ENCODE data around the gene GATA5. TPM values are rescaled to one million over a fixed set of nuclear protein-coding genes. Genes with fewer than 3 reads are reported as not detected.

The GATA5 gene
- total RNA-seq, 2 donors from 2014 or later, result 2.5 to 6.7 TPM

GRCh38 chr20:62430866-62431447, 44.8 kb downstream of the GATA5 start:
- Histone ChIP-seq H3K27me3 (ENCODE audit: control insufficient read depth, insufficient read depth, low read length, poor library complexity, severe bottlenecking) (peaks cover 9% of the 10 kb centered on the region), H3K4me1 (ENCODE audit: control insufficient read depth, insufficient read depth, low read length) (peaks cover 10% of the 10 kb centered on the region), H3K27ac (ENCODE audit: low read depth, low read length) (no peak overlapping the region), H3K9me3 (ENCODE audit: control insufficient read depth, low read length) (no peaks in the 10 kb centered on the region), H3K36me3 (ENCODE audit: control insufficient read depth, insufficient read depth, low read length) (no peaks in the 10 kb centered on the region), H3K9ac (ENCODE audit: extremely low read depth, low read length, poor library complexity, severe bottlenecking) (no peak overlapping the region), H3K4me3 (ENCODE audit: low read length) (no peak overlapping the region)
- H3K27ac Mint-ChIP-seq, result no peak overlapping the region
- TF ChIP-seq CTCF (conservative IDR thresholded peaks at IDR 0.05), result no peak
- peaks cover 12% of the 10 kb centered on the region for H3K4me1 Mint-ChIP-seq
- H3K27me3 Mint-ChIP-seq (ENCODE audit: insufficient read depth), result peaks cover 8% of the 10 kb centered on the region
- no peaks in the 10 kb centered on the region for H3K36me3 Mint-ChIP-seq (ENCODE audit: low read depth)
- no peaks in the 10 kb centered on the region for H3K9me3 Mint-ChIP-seq
- WGBS, 2 experiments (ENCODE audit: insufficient coverage in 1 of 2, insufficient read length in 1 of 2), result 84 to 85% methylated on average over 23 of the region's 23 CpGs
- no peak overlapping the region for H3K4me3 Mint-ChIP-seq
- DNase-seq, result no peak

- peaks cover 9% of the 10 kb centered on the region for H3K27me3 ChIP-seq (ENCODE audit: control insufficient read depth, insufficient read depth, low read length, poor library complexity, severe bottlenecking)
- H3K9ac ChIP-seq (ENCODE audit: extremely low read depth, low read length, poor library complexity, severe bottlenecking), result no peak overlapping the region
- TF ChIP-seq CTCF (conservative IDR thresholded peaks at IDR 0.05), result no peak
- no peak overlapping the region for H3K4me3 ChIP-seq (ENCODE audit: low read length)
- Mint-ChIP-seq H3K4me1 (peaks cover 12% of the 10 kb centered on the region), H3K36me3 (ENCODE audit: low read depth) (no peaks in the 10 kb centered on the region), H3K4me3 (no peak overlapping the region), H3K27me3 (ENCODE audit: insufficient read depth) (peaks cover 6% of the 10 kb centered on the region), H3K27ac (no peak overlapping the region), H3K9me3 (no peaks in the 10 kb centered on the region)
- DNase-seq, result no peak
- 69 to 100% methylated on average over 1 to 10 of the region's 10 CpGs for WGBS, 2 experiments (ENCODE audit: insufficient coverage in 1 of 2, insufficient read length in 1 of 2)
- no peak overlapping the region for H3K27ac ChIP-seq (ENCODE audit: low read depth, low read length)
- peaks cover 10% of the 10 kb centered on the region for H3K4me1 ChIP-seq (ENCODE audit: control insufficient read depth, insufficient read depth, low read length)
- no peaks in the 10 kb centered on the region for H3K9me3 ChIP-seq (ENCODE audit: control insufficient read depth, low read length)
- H3K36me3 ChIP-seq (ENCODE audit: control insufficient read depth, insufficient read depth, low read length), result no peaks in the 10 kb centered on the region
Observed at GRCh38 chr20:62430311-62430853, 45.4 kb downstream of the GATA5 start.

GRCh38 chr20:62429455-62430310, 46.1 kb downstream of the GATA5 start:
- no peak for DNase-seq
- peaks cover 9% of the 10 kb centered on the region for H3K27me3 ChIP-seq (ENCODE audit: control insufficient read depth, insufficient read depth, low read length, poor library complexity, severe bottlenecking)
- peaks cover 10% of the 10 kb centered on the region for H3K4me1 ChIP-seq (ENCODE audit: control insufficient read depth, insufficient read depth, low read length)
- H3K27ac ChIP-seq (ENCODE audit: low read depth, low read length), result no peak overlapping the region
- Mint-ChIP-seq H3K27me3 (ENCODE audit: insufficient read depth) (peaks cover 3% of the 10 kb centered on the region), H3K4me1 (peaks cover 15% of the 10 kb centered on the region), H3K9me3 (no peaks in the 10 kb centered on the region), H3K4me3 (no peak overlapping the region), H3K36me3 (ENCODE audit: low read depth) (no peaks in the 10 kb centered on the region), H3K27ac (no peak overlapping the region)
- H3K4me3 ChIP-seq (ENCODE audit: low read length), result no peak overlapping the region
- WGBS, 2 experiments (ENCODE audit: insufficient coverage in 1 of 2, insufficient read length in 1 of 2), result 80 to 93% methylated on average over 3 to 23 of the region's 23 CpGs
- H3K36me3 ChIP-seq (ENCODE audit: control insufficient read depth, insufficient read depth, low read length), result no peaks in the 10 kb centered on the region
- no peak for TF ChIP-seq CTCF (conservative IDR thresholded peaks at IDR 0.05)
- no peak overlapping the region for H3K9ac ChIP-seq (ENCODE audit: extremely low read depth, low read length, poor library complexity, severe bottlenecking)
- no peaks in the 10 kb centered on the region for H3K9me3 ChIP-seq (ENCODE audit: control insufficient read depth, low read length)
